GM21381 (cell line): ENCODE data around the gene SLIT1.
"Not testable (repeated sequence)": the region's sequence is repeated elsewhere in the genome, so short reads cannot be mapped to it uniquely, and the experiment has no call there.

Experiments
- ATAC-seq: cut with Tn5 transposase; IDR thresholded peaks from one replicate; pipeline ENCODE4 v1.9.1; 2021; ENCODE audit warnings: mild to moderate bottlenecking, moderate library complexity; ENCODE audit not compliant: unreplicated experiment

Gene SLIT1

GRCh38 chr10:97087296-97087695 lies 98.5 kb downstream of the SLIT1 start:
- no peak for ATAC-seq

- no peak for ATAC-seq
Observed at GRCh38 chr10:97086530-97086929, 99.2 kb downstream of the SLIT1 start.

- ATAC-seq: no peak
Observed at GRCh38 chr10:97083228-97083829, 102.4 kb downstream of the SLIT1 start.

GRCh38 chr10:97082575-97082974 lies 103.2 kb downstream of the SLIT1 start:
- ATAC-seq: not testable (repeated sequence)

GRCh38 chr10:97081621-97082235 lies 104.0 kb downstream of the SLIT1 start:
- no peak for ATAC-seq

- no peak for ATAC-seq
Observed at GRCh38 chr10:97080051-97080776, 105.5 kb downstream of the SLIT1 start.

GRCh38 chr10:97079448-97079847 lies 106.3 kb downstream of the SLIT1 start:
- no peak for ATAC-seq

- no peak for ATAC-seq
Observed at GRCh38 chr10:97078938-97079445, 106.8 kb downstream of the SLIT1 start.

- no peak for ATAC-seq
Observed at GRCh38 chr10:97078261-97078937, 107.4 kb downstream of the SLIT1 start.

GRCh38 chr10:97076781-97077180 lies 109.0 kb downstream of the SLIT1 start:
- no peak for ATAC-seq

- ATAC-seq: no peak
Observed at GRCh38 chr10:97075961-97076525, 109.7 kb downstream of the SLIT1 start.

- no peak for ATAC-seq
Observed at GRCh38 chr10:97075421-97075820, 110.3 kb downstream of the SLIT1 start.

GRCh38 chr10:97074256-97075145 lies 111.3 kb downstream of the SLIT1 start:
- no peak for ATAC-seq

- ATAC-seq: no peak
Observed at GRCh38 chr10:97072851-97073665, 112.7 kb downstream of the SLIT1 start.

- no peak for ATAC-seq
Observed at GRCh38 chr10:97071496-97071895, 114.3 kb downstream of the SLIT1 start.

GRCh38 chr10:97069576-97070362 lies 116.0 kb downstream of the SLIT1 start:
- no peak for ATAC-seq

- ATAC-seq: no peak
Observed at GRCh38 chr10:97069026-97069425, 116.7 kb downstream of the SLIT1 start.

- no peak for ATAC-seq
Observed at GRCh38 chr10:97067716-97068391, 117.9 kb downstream of the SLIT1 start.
